T-helper 9 cell (primary cell): Measurements from ENCODE around the gene PLCH2.
"Not testable (repeated sequence)": the region's sequence is repeated elsewhere in the genome, so short reads cannot be mapped to it uniquely, and the experiment has no call there.

Experiments used
- DNase-seq: peaks from one replicate; pipeline ENCODE4 v3.0.0-alpha.2; 2020

PLCH2 gene

DNA sequence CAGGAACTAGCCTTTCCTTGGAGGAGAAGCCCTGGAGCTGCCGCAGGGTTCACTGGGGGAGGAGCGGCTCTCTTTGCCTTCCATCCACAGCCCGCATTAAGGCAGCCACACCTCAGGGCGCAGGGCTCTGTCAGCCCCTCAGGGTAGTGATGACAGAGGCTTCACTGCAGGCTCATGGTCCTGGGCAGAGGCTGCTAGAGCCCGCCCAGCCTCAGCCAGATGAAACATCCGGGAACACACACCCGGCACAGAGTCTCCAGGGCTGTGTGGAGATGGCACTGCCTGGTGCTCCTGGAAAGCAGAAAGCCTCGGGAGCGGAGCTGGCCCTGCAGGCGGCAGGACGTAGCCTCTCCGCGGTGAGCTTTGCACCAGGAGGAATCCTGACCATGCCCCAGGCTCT, 34.3 kb upstream of the PLCH2 start:
- no peak for DNase-seq

DNA sequence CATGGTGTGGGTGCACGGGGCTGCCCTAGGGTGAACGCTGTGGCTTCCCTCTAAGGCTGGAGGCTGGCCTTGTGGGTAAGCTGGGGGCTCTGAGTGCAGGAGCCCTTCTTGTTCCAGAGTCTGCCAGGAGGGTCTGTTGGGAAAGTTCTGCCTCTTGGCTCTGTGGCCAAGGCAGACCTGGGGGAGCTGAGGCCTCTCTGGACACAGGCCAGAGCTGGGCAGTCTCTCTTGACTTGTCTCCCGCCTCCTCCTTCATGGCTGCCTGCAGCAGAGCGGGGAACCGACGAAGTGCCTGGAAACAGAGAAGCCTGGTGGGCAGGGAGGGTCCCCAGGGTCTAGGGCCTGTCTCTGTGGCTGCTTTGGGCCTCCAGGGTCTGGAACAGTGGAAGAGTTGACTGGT, 33.4 kb upstream of the PLCH2 start:
- no peak for DNase-seq

DNA sequence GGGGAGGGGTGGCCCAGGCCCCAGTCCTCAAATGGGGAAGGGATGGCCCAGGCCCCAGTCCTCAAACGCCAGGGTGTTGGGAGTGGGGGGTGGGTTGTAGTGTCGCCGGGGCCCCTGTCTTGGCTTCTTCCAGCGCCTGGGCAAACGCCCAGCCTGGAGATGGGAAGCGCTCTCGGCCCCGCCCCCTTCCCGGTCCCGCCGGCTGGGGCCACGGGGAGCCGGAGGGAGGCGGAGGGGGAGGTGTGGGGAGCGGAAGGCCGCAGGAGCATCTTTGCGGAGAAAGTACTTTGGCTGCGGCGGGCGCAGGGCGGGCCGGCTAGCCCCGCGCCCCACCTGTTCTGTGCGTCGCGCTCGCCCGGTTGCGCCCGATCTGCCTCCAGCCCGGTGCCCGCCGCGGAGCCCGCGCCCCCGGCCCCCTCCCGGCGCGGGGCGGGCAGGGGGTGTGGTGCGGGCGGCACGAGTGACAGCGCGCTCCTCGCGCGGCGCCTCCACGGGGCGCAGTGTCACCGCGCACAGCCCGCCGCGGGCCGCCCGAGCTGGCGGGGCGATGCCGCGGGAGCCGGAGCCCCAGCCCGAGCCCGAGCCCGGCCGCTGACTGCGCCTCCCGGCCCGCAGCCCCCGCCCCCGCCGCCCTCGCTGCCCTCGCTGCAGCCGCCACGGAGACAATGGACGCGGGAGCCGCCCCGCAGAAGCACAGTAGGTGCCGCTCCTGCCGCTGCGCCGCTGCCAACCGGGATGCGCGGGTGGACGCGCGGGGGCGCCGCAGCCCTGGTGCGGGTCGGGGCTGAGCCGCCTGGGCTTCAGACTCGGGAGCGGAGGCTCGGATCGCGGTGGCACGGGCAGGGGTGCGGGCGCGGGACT, 32.6 kb upstream of the PLCH2 start:
- DNase-seq, result no peak

DNA sequence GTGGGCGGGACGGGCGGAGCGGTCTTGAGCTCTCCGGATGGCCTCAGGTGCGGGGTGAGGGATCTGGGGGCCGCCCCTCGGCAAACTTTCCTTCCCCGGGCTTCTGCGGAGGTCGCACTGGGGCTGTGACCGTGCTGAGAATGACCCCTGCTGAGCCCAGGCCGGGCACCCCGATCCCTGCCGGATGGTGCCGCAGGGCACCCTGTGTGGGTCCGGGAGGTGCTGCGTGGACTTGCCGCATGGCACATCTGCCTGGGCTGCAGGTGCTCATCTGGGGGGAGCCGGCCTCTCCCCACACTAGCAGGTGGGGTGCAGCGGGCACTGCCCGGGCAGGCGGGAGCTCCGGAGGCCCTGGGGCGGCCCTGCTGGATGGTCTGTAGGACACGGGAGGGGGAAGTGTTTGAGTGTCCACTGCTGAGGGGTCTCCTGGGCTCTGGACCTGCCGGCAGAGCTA, 31.9 kb upstream of the PLCH2 start:
- DNase-seq, result no peak

DNA sequence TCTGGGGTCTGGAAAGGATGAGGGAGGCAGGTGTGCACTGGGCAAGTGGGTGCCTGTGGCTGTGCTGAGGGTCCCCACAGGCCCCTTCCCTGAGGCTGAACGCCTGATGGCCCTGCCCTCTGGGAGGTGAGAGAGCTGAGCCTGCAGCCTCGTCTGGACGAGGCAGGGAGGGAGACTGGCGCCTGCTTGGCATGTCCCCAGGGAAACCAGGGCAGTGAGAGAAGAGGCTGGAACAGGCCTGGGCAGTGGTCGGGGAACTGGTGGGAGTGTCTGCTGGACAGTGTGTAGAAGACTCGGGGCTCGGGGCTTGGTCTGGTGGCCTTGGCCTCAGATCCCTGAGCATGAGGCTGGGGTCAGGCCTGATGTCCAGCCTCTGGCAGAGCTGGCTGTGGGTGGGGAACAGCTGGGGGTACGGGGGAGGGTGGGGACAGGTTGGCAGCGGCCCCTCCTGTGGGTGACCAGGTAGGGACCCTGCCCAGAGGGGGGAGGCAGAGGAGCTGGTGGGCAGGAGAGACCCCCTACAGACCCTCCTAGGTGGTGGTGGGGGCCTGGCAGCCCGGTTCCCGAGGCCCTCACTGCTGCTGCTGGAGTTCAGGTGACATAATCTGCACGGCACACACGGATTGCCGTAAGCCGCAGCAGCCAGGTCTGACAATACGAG, 30.8 kb upstream of the PLCH2 start:
- DNase-seq, result no peak

DNA sequence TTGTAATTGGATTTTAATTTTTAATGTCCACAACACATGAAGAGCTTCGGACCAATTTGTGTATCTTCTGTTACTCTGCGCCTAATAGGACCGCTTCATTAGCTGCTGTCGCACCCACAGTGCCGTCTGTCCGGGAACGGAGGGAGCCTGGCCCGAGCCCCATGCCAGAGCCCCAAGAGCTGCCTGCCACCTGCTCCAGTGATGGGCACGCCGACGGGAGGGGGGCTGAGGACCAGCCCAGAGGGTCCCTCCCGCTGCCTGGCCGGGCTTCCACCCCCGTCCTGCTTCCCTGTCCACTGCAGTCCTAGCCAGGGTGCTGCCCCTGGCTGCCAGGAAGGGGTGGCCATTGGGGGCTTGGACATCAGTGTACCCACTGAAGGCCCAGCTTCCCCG, 30.3 kb upstream of the PLCH2 start:
- no peak for DNase-seq

DNA sequence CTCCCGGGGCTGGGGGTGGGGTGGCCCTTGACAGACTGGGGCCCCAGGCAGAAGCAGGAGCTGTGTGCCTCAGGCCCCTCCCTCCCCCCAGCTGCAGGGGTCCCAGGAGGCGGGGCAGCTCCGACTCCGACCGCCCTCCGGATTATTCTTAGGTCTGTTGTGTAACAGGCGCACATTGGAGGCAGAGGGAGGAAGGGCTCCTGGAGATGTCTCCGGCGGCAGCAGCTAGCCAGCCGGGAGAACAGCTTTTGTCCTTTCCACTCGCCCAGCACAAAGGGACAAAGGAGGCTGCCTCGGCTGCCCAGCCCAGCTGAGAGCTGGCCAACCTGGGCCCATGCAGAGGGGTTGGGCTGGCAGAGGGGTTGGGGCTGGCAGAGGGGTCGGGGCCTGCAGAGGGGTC, 29.7 kb upstream of the PLCH2 start:
- DNase-seq, result no peak

DNA sequence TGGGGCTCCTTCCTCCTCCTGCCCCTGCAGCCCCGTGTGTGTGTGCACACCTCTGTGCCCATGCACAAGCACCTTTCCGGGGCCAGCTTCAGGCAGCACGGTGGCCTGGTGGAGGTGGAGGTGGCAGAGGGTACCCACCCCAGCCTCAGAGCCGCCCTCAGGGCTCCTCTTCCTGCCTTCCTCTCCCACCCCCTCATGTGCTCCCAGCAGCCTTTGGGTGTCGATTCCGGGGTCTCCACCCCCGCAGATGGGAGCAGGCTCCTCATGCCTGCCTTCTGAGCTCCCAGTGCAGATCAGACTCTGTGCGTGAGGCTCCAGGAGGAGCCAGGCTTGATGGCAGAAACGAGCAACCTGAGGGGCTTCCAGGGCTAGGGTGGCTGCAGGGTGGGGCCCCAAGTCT, 29.2 kb upstream of the PLCH2 start:
- DNase-seq, result no peak

DNA sequence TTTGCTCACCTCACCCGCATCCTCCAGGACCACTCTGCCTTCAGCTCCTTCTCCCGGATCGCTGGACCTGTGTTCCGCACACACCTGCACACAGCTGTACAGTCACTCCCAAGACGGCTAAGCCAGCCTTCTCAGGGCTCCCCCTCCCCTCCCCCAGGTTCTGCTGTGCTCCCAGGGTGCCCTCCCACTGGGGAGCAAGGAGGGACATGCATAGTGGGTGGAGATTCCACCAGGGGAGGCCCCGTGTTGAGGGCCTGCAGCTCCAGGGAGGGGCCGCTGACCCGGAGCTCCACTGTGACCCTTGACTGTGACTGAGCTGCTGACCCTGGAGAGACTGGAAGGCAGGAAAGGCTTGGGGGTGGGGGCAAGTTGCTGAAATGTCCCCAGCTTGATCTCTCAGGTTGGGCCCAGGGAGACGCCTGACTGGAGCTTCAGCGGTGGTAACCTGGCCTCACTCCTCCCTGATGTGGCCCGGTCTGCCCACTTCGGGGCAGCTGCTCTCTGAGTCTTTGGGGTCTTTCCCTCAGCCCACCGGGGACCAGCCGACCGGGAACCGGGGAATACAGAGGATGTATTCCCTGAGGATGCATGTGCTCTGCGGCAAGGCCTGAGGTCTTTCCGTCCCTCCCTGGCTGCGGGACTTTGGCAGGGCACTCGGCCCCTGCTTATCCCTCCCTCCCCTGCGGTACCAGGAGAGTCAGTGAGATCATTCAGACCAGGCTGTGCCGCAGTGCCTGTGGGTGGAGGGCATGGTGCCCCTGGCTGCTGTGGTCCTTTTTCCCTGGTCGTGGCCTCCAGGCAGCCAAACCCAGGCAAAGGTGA, 28.6 kb upstream of the PLCH2 start:
- DNase-seq, result no peak

DNA sequence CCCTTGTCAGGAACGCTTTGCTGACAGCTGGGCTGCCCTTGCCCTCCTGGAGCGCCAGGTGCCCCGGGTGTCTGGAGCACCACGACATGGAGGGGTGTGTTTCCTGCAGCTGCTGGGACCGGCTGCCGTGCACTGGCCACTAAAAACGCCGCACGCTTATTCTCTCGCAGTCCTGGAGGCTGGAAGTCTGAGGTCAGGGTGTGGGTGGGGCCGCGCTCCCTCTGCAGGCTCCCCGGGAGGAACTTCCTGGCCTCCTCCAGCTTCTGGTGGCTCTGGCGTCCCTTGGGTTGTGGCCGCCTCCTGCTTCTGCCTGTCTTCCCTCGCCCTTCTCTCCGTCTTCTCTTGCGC, 28.0 kb upstream of the PLCH2 start:
- no peak for DNase-seq

DNA sequence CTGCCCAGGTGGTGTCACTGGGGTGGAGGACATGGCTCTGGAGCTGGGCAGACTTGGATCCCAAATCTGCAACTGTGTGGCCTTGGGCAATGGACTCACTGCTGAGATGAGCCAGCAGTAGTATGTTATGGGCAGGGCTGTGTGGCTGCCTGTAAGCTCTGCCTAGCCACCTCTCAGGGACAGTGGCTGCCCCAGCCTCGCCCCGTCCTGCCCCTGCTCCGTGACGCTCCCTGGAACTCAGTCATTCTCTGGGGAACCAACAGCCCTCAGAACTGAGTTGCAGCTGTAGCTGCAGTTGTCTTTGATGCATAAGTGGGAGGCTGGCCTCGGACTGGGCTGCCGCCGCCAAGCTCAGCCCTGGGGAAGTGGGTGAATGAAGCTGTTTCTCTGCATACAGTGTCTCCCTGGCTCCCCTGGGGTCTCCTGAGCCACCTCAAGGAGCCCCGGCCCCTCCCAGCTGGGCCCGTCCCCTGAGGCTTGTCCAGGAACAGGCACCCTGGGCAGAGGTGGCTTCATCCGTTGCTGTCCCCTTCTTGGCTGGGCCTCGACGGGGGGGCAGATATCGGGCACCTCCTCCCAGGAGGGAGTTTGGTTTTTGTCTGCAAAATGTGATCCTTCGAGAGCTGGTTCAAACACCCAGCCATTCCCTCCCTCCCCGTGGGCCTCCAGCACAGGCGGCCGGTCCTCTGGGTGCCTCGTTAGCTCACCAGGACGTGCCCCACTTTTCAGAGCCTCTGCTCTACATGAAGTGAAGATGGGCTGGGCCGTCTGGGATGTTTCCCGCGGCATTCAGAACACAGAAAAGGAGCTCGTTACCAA, 26.2 kb upstream of the PLCH2 start:
- no peak for DNase-seq

DNA sequence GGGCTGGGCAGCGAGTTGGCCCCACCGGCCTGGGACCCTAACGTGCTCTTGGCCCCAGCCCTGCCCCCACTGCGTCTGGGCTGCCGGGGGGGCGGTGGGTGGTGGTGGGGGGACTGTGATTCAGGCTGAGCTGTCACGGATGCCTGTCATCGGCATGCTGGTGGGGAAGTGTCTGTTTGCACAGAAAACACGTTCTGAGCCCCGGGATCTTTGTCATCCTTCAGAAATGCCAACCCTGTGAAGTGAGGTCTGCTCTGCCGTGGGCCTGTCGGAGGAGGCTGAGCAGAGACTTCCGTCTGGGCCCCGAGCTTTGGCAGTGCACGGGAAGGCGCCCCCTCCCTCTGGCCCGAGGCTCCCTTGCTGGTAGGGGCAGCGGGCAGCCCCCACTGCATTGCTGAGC, 24.3 kb upstream of the PLCH2 start:
- no peak for DNase-seq

DNA sequence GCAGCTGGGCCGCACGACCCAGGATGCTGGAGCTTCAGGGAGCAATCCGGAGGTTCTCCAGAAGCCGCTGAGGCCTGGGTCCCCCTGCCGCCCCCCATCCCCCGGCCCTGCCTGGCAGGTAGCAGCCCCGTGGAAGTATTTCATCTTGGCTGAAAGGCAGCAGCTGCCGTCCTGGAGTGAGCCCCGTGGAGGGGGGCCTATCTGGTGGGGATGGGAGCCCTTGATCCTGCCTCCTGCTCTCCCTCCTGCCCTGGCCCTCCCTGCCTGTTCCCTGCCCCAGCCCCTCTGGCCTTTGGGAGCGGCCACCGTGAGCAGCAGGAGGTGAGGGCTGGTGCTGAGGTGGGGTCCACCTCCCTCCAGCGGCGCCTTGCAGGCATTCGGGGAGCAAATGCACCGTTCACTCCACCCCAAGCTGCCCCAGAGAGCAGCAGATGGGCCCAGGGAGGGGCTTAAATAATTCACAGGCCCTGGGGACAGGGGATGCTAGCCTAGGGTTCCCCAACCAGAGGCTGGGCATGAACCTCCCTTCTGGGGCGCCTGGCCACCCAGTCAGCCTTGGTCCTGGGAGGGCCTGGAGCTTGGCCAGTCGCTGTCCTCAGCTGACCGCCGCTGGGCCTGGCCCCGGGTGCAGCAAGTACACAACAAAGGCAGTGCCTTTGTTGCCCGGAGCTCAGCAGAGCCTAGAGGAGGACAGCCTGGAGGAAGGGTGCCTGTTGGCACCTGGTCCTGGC, 23.7 kb upstream of the PLCH2 start:
- no peak for DNase-seq

DNA sequence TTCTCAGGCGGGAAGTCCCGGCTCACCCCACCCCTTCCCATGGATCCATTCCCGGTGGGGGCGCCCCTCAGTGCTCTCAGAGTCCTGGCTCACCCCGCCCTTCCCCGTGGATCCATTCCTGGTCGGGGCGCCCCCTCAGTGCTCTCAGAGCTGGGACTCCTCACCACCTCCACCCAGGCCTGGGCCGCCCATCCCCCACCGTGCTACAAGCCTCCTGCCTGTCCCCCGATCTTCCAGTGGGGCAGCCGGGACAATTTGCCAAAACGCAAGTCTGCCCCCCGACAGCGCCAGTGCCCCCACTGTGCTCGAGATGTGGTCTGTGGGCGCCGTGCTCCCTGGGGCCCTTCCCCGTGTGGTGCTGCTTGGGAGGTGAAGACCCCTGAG, 23.2 kb upstream of the PLCH2 start:
- no peak for DNase-seq

DNA sequence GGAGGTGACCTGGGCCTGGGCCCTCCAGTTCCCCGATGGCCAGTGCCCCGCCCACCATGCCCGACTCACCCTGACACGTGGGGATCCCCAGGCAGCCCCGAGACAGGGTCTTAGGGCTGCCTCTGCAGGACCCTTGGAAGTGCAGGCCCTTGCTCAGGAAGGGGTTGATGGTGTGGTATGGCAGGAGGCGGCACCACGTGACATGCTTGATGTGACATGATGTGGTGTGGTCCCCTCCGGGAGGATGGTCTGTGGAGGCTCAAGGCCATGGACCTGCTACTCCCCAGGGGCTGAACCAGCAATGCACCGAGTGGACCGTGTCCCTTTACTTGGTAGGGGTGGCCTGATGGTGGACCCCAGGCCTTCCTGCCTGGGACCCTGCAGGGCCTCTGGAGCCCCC, 21.9 kb upstream of the PLCH2 start:
- no peak for DNase-seq

DNA sequence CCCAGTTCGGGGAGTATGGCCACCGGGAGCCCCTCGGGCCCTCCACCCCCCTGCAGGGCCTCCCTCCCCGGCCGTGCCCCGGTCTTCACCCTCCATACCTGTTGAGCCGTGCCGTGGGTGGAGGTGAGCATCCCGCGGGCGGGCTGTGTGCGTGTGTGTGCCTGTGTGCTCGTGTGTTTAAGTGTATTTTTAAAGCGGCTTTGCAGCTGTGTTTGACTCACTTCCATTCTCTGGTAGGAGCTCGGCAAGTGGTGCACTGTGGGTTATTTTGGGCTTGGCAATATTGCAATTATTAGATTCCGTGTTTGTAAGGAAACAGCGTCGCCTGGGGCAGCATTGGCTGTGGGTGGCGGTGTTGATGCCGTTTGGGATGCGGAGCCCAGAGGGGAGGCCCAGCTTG, 20.3 kb upstream of the PLCH2 start:
- no peak for DNase-seq

DNA sequence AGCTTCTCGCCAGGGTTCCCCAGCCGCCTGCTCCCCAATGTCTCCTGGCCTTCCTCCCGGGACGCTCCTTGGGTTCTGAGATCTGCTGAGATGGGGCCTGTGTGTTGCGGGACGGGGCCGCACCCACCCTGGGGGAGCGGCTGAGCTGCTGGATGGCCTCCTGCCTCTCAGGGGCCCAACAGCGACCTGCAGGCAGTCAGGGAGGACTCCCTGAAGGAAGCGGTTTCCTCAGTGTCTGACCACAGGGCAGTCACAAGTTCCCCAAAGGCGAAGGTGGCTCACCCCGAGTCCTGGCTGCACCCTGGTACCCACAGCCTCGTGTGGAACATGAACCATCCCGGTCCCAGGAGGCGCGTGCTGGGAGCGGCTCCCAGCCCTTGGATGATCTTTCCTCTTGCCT, 18.6 kb upstream of the PLCH2 start:
- DNase-seq, result no peak

DNA sequence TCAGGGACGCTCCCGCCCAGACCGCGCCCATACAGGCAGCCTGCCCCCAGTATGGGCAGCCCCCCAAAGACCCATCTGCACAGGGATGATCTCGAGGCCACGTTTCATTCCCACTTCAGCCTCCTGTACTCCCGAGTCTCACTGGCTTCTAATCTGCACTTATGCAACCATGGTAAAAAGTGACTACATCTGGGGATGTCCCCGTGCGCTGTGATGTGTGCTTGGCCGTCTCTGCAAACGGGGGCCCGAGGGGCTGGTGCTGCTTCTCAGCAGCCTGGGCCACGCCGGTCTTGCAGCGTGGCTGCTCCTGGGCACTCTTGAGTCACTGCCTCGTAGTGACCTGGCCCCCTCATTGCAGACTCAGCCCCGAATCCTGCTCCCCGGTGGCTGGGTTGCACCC, 17.4 kb upstream of the PLCH2 start:
- DNase-seq, result no peak

DNA sequence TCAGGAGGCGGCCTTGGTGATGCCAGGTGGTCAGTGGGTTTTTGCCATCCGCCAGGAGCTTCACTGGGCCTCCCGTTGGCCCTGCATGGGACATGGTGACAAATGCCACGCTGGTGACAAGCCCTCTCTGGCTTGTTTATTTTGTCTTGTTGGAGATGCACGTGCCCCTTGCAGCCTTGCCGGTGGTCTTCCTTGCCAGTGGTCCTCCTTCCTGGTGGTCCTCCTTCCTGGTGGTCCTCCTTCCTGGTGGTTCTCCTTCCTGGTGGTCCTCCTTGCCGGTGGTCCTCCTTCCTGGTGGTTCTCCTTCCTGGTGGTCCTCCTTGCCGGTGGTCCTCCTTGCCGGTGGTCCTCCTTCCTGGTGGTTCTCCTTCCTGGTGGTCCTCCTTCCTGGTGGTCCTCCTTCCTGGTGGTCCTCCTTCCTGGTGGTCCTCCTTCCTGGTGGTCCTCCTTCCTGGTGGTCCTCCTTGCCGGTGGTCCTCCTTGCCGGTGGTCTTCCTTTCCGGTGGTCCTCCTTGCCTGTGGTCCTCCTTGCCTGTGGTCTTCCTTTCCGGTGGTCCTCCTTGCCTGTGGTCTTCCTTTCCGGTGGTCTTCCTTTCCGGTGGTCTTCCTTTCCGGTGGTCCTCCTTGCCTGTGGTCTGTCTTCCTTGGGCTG, 16.9 kb upstream of the PLCH2 start:
- not testable (repeated sequence) for DNase-seq

DNA sequence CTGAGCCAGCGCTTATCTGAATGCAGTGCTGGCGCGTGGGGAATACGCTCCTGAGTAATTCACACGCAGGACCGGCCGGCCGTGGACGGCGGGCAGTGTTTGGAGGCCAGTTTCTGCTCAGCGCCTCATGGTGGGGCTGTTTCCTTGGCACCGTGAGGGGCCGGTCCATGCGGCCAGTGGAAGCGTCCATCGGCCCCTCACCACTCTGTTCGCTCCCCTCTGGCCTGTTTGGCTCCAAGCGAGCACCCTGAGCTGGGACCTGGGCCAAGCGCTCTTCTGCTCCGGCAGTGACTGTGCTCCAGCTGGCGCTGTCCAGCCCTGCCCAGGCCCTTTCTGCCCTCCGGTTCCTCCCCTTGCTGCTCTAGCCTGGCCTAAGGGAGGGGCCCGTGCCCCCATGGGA, 16.3 kb upstream of the PLCH2 start:
- DNase-seq, result no peak

DNA sequence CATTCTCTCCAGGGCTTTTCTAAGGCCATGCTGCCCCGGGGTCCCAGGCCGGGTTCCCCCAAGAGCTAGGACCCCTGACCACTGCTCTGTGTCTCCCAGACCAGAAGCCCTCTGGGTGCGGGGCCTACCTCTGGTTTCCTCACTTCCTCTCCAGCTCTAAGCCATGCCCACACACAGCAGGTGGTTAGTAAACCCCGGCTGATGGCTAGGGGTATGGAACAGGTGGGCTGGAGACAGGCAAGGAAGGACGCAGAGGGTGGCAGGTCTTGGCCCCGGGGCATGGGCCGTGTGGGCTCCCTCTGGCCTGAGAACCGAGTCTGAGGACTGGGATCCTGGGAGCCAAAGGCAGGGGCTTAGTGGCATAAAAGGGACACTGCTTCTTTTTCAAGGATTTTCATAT, 15.9 kb upstream of the PLCH2 start:
- no peak for DNase-seq
